Activated CD8-positive, alpha-beta T cell treated with anti-CD3 and anti-CD28 coated beads, Interleukin-2, amount 10 ng/mL, durations not matched to agents 7 days and 5 days (primary cell): ENCODE results near the gene GRXCR1. TPM values are rescaled to one million over a fixed set of nuclear protein-coding genes. Genes with fewer than 3 reads are reported as not detected.

Source experiments
- ATAC-seq: fragments of 150-1000 bp; cut with Tn5 transposase; one replicate; pipeline ENCODE4 v1.10.0; 2021; ENCODE audit warnings: moderate library complexity
- CTCF ChIA-PET: fragments of 350-600 bp; sonication (Branson Sonifier 250); formaldehyde crosslinking; loops from one replicate; lab custom pipeline; 2021; ENCODE audit warnings: antibody characterized with exemption; lab: Charles Lee
- POLR2A ChIA-PET: fragments of 350-600 bp; sonication (Branson Sonifier 250); formaldehyde crosslinking; loops from one replicate; lab custom pipeline; 2021; ENCODE audit warnings: antibody characterized with exemption; lab: Charles Lee
- DNase-seq: peaks from one replicate; pipeline ENCODE4 v3.0.0-alpha.2; 2020
- H3K27ac Mint-ChIP-seq: one replicate; pipeline ENCODE4 v1.8.0; 2021; ENCODE audit warnings: mild to moderate bottlenecking, mixed read lengths
- H3K27me3 Mint-ChIP-seq: one replicate; pipeline ENCODE4 v1.8.0; 2021; ENCODE audit warnings: low read depth, mixed read lengths
- H3K36me3 Mint-ChIP-seq: one replicate; pipeline ENCODE4 v1.8.0; 2021; ENCODE audit warnings: low read depth, mixed read lengths
- H3K4me1 Mint-ChIP-seq: one replicate; pipeline ENCODE4 v1.8.0; 2021; ENCODE audit warnings: low read depth, mixed read lengths
- H3K4me3 Mint-ChIP-seq: one replicate; pipeline ENCODE4 v1.8.0; 2021; ENCODE audit warnings: mild to moderate bottlenecking, mixed read lengths
- H3K9me3 Mint-ChIP-seq: one replicate; pipeline ENCODE4 v1.8.0; 2022; ENCODE audit warnings: mixed read lengths; ENCODE audit not compliant: insufficient read depth
- total RNA-seq, 2 experiments: library from RNA; stranded (reverse); gene quantifications; one replicate each; pipeline ENCODE4 v1.2.3, GENCODE V29; 2021

The GRXCR1 gene
- total RNA-seq, 2 experiments from 2014 or later: not detected

DNA sequence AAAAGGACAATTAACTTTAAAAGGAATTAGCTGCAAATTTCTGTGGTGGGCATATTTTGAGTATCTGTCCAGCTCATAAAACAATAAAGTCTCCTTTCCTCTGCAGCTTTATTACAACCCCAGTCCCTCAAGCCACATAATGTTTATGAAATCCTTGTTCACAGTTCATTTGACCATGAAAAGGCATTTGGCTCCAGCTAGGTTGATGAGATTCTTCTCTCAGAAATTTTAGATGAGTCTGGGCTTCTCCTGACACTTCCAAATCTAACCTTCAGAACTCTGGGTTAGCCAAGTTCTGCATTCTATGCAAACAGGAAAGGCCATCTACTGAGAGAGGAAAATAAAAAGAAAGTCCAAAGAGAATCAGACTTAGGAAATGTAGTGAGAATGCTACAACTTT, 156.8 kb downstream of the GRXCR1 start:
- Mint-ChIP-seq H3K27me3 (no peaks in the 10 kb centered on the region), H3K4me1 (no peaks in the 10 kb centered on the region), H3K27ac (no peak overlapping the region), H3K36me3 (no peaks in the 10 kb centered on the region), H3K4me3 (no peak overlapping the region), H3K9me3 (no peaks in the 10 kb centered on the region)
- DNase-seq (no peak), ATAC-seq (no peak)
- CTCF ChIA-PET: no interaction called here
- POLR2A ChIA-PET: no interaction called here

DNA sequence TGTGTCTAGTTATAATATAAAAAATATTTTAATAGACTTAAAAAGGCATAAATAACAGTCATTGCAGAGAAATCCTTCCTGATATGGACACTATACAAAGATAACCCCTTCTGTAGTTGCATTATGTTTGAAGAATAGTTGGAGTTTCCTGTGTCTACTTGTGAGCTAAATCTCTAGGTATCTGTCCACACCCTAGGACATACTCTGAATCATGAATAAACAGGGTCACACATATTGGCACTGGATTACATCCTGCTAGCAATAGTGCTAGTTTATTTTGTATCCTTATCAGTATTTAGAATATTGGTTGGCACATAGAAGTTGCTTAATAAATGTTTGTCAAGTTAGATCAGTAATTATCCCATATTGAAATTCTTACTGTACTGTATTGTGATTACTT, 173.9 kb downstream of the GRXCR1 start:
- no peaks in the 10 kb centered on the region for H3K36me3 Mint-ChIP-seq
- H3K27ac Mint-ChIP-seq: no peak overlapping the region
- ATAC-seq (no peak), DNase-seq (no peak)
- H3K27me3 Mint-ChIP-seq: no peaks in the 10 kb centered on the region
- no peaks in the 10 kb centered on the region for H3K9me3 Mint-ChIP-seq
- ChIA-PET CTCF (no interaction called here), POLR2A (no interaction called here)
- no peaks in the 10 kb centered on the region for H3K4me1 Mint-ChIP-seq
- H3K4me3 Mint-ChIP-seq: no peak overlapping the region

DNA sequence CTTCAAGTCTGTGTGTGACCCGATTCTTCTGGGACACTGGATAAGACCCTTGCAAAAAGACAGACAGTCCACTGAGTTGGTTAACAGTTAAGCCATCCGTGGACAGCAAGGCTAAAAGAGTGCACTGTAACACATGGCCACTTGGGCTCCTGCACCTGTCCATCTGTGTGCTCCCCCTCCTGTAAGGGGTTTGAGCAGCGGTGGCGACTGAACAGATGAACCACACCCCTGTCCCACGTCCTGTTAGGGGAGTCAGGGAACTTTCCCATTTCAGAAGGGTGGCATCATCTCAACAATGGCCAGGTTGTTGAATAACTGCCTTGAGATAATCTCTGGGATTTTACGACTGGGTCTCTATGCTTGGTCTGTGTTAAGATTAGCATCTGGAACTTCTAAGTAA, 178.6 kb downstream of the GRXCR1 start:
- no peak overlapping the region for H3K27ac Mint-ChIP-seq
- no peak for DNase-seq
- H3K4me3 Mint-ChIP-seq: no peak overlapping the region
- ATAC-seq: no peak
- POLR2A ChIA-PET: no interaction called here
- CTCF ChIA-PET: no interaction called here
- no peaks in the 10 kb centered on the region for H3K4me1 Mint-ChIP-seq
- H3K27me3 Mint-ChIP-seq: no peaks in the 10 kb centered on the region
- H3K36me3 Mint-ChIP-seq: no peaks in the 10 kb centered on the region
- peaks cover 15% of the 10 kb centered on the region for H3K9me3 Mint-ChIP-seq

Other genes starting within 250 kb of the GRXCR1 start
- gene ATP8A1, start 235.6 kb upstream of the GRXCR1 start, total RNA-seq: 10 to 100 TPM; 37.2 to 38.5 TPM